NCI-H748 (cell line): ENCODE data around the gene SPON1.

Source experiments
- DNase-seq: peaks from one replicate; lab custom pipeline; 2025; ENCODE audit not compliant: unreplicated experiment; lab: John Stamatoyannopoulos, UW

The SPON1 gene

DNA sequence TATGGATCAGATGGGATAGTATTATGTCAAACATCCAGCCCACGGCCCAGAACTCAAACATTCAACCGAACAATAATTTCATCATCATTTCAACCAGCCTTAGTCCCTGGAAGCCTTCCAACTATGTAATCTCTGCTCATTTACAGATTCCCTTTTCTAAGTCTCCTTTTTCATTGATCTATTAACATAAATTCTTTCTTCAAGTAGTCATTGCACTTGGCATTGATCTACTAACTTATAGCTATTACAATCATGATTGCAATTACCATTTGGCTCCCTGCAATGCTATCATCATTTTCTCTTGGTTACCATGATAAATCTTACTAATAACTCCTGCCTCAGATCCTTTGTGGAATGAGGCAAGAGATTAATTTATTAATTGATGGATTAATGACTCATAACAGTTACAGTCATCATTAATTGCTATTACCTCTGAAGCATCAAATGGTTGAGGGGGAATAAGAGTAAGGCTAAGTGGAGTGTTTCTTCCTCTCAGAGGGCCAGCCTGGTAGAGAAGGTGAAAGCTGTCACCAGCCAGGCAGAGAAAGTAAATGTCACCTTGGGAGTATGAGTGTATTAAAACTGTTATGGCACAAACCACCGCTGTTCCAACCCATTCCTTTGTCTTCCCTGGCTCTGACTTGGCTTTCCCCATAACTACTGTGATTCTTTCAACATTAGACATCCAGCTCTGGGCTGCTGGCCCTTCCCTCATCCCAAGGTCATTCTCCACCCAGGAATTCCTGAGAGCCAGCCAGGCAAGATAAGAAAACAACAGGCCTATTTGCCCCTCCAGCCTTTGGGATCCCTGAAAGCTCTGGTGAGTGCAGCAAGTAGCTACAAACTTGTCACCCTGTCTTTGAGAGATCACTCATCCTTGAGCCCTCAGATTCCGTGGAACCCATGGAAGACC lies 221.8 kb downstream of the SPON1 start:
- DNase-seq = no peak

DNA sequence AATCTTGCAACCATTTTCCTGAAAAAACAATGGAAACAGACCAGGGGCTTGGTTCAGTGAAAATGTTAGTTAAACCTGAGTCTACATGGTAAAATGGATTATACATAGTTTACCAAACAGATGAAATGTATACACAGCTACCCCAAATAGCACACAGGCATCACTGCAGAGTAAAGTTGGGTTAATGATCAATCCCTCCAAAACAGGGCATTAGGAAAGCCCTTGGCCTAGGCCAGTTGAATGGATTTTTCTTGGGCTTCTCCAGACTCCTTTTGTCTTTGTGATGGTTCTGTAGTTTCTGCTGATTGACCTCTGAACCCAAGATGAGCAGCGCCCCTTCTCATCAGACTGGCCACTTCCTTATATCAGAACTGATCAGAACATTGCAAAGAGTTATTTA lies 222.9 kb downstream of the SPON1 start:
- no peak for DNase-seq

DNA sequence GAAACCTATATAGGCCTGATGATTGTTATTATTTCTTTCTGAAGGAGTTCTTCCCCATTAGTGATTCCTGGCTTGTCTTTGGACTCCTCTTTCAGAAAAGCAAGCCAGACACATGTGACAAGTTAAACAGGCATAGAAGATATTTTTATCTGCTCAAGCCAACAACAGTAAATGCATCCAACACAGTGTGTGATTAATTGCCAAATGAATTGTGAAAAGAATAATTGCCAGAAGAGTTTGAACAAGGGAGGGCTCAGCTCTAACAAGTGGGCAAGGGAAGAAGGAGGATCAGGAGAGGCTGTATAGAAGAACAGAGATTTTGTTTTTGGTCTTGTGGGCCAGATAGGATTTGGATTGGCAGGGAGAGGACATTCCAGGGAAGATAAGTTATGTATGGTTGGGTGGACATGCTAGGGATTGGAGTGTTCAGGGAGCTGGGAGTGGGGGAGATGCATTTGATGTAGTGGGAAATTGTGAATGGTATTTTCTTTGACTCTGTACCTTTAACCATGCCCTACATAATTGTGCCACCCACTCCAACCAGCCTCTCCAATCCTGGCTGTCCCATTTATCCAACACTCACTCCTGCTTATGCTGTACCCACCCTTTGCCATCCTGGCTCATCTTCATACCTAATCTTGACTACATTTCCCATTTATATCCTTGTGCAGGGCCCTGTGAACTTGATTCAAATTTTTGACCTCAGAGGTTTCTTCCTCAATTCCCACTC lies 223.7 kb downstream of the SPON1 start:
- no peak for DNase-seq

DNA sequence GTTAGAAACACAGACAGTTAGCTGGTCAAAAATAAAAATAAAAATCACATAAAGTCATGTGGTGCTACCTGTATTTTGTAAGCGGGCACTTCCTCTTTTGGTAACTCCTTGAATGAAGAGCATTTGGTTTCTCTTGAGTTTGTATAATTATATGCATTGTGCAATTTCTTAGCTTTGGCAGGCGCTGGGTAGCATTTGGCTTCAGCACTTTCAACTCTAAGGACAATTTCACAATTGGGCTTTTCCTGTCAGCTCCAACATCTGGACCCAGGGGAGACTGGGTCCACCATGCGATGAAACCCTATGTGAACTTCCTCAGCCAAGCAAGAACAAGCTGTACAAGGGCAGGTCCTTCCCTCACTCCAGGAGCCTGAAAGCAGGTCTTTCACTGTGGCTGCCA lies 227.4 kb downstream of the SPON1 start:
- DNase-seq = no peak

DNA sequence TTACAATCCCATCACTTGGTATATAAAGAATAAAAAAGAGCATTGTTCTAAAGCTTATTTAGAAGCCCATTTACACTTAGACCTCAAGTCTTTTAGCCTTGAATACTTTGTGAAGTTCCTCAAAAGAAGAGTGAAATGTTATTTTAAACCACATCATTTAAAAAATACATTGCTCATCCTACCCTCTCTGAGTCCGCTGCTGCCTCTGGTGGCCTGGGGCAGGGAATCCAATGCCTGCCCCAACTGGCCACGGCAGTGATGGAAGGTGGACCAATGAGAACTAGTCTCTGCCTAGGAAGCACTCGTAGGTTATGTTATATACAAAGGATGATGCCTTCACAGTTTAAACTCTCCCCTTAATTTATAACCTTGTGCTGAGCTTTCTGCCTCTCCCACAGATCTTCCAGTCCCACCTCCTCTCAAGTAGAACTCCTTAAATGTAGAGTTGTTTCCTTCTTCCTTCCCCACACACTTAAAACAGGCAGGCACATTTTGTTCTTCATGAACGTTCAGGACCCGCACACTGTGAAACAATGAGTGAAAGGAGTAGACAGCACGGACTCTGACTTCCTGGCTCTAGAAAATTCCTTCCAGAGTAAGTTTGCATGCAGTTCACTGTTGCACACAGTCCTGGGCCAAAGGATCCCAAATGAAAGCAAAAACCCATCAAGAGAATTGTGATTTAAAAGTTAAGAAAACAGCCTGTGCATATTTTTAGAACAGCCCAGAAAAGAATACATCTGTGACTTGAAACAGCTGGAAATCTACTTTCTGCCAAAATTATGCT lies 228.7 kb downstream of the SPON1 start:
- no peak for DNase-seq

DNA sequence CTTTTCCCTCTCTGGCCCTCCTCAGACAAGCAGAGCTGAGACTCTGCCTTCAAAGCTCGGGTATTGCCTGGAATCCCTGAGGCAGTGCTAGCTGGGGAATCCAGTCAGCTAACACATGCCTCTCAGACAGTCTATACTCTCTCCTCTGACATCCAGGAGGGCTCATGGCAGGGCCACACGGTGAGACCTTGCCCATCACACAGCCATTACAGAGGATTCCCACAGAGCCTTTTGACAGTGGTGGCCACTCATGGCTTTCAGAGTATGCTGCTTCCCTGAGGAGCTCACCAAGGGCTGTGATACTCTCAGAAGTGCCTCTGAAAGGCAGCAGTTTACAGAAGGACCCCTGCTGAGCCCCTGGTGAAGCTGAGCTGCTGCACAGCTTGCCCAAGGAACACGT lies 231.1 kb downstream of the SPON1 start:
- DNase-seq = no peak

DNA sequence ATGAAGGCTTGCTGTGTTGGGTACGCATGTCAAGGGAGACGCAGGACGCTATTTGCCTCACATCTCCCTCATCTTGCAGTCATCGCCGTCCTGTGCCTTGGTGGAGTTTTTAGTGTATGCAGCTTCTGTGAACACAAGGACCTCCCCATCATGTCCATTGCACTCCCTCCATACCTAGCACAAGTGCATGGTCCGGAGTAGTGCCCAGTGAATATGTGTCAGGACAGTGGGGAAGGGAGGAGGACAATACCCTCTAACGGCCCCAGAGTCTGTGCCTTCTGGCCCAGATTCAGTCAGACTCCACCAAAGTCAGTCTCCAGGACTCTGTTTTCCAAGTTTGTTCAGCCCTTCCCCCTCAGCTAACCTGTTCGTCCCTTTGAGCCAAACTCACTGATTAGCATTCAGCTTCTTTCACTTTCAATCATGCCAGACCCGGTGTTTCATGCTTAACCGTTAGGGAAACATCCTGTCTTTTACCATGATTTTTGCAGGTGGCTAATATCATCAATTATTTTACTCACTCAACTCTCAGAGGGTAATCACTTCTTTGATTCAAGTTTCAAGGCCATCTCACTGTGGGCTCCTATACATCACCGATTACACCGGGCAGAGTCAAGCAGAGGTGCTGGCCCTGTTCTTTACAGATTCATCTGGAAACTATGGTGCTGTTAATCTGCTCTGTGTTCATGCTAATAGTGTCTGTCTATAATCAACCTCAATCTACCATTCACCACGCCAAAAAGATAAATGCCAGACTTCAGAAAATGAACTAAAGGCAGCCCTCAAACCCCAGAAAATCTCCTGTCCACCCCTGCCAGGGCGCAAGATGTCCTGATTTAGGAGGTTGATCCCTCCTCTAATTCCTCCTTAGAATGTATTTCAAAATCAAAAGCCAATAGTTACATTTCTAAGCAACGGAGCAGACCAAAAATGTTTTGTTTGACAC lies 240.0 kb downstream of the SPON1 start:
- no peak for DNase-seq

DNA sequence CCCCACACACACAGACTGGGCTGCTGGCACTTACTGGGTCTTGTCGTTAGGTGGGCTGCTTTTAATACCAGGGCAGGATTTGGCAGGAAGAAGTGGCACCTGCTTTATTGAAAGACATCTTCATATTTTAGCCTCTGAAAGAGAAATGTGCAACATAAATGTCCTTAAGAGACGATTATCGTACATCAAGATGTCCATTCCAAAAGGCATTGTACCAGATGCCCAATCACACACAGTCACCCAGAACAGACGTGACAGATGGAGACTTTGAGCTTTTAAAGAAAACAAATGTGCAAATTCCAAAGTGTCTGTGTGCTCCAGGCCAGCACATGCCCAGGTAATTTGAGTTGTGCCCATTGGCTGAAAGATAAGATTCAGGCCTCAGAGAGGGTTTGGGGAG lies 240.8 kb downstream of the SPON1 start:
- no peak for DNase-seq

DNA sequence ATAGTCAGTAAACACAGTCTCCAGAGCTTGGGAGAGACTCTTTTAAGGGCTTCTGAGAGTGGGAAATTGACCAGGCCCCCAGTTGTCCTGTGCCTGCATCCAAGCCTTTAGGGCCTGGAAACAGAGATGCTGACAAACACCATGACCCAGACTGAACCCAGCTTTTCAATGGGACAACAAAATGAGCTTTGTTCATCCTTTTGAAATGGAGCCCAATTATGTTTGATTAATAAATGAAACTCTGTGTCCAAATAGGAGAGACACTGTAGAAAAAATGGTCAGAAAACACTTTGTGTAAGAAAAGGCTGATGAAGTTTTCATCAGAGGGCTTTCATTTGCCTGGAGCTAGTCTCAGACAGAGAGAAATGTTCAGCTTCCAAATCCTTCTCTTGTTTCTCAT lies 250.5 kb downstream of the SPON1 start:
- no peak for DNase-seq

DNA sequence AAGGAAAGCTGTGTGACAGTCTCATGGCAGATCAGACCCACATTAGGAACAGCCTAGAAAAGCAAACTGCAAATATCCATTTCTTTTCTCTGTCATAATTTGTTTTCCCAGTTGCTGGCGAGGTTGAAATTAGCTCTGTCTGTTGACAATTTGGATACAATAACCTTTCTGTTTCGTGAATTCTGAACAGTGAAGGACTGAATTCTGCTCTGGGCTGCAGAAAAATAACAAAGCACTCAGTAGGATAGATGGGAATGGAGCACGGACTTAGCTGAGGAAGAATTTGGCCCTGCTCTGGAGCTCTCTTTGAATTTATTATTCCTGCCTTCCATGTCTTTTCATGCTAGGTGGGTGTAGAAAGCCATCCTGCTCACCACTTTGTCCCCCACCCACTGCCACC lies 256.2 kb downstream of the SPON1 start:
- no peak for DNase-seq

DNA sequence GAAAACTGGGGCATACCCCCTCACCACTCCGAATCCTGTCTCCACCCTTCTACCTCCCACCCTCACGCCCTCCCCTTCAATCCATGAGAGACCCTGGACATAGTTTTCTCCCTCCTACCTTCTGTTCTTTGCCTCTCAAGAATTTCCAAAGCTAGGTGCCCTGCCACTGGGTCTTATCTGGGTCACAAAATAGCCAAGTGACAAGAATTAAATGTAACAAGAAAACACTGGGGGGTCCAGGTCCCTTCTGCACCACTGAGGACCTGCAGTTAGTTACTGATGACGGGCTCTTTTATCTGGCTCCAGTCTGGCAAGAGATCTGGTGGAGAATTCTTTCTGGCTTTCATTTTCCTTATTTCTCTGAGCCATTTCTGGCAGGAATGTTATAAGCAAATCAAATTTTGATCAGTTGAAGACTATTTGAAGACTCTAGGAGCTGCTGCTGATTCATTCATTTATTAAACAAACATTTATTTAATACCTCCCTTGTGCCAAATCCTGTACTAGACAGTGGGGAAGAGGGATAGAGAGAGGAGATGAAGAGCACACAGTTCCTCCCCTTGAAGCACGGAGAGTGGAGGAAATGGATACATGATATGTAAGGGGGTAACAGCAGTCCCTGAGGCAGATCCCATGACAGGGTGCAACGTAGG lies 261.2 kb downstream of the SPON1 start:
- no peak for DNase-seq

DNA sequence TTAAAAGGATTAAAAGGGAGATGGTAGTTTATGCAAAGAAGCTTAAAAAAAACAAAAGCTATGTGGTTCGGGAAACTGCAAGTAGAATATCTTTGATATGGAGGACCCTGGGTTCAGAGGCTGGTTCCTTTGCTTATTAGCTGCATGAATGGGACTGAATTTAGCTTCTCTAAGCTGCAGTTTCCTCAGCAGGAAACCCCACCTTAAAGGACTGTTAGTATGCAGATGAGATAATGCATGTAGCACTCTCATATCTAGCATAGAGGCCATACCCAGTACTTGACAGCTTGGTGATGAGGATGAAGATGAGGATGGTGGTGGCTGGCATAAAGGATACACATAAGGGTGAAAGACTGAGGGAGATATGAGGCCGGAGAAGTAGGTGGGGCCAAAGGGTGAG lies 261.9 kb downstream of the SPON1 start:
- DNase-seq = no peak

DNA sequence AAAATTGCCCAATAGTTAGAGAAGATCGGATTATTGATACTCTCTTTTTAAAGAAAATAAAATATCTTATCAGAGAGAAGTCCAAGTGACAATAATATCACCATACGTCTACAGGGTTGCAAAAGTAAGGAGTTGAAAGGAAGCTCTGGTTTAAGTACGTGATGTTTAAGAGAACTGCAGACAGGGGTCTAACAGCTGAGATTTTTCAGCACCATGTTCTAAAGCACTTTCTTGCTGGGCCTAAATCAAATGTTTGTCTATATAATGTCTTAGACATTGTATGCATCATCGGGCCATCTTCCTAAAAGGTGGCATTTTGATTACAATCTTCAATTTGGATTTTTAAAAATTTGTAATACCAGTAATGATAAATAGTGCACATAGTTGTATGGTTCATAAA lies 263.1 kb downstream of the SPON1 start:
- no peak for DNase-seq

DNA sequence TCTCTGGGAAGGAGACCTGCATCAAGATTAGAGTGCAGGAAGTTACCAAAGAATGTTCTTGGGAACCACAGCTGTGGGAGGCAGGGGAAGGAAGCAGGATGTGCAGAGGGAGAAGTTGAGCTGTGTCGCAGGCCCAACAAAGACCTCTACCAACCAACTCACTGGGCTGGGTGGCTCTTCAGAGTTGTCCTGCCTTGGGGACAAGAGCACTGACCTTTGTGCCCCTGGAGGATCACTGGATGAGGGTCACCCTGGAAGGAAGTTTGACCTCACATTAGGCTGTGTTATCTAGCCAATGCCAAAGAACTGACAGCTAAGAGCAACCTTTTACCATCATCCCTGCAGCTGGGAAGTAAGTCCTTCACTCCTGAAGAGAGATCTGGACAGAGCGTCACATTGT lies 265.8 kb downstream of the SPON1 start:
- DNase-seq = no peak

DNA sequence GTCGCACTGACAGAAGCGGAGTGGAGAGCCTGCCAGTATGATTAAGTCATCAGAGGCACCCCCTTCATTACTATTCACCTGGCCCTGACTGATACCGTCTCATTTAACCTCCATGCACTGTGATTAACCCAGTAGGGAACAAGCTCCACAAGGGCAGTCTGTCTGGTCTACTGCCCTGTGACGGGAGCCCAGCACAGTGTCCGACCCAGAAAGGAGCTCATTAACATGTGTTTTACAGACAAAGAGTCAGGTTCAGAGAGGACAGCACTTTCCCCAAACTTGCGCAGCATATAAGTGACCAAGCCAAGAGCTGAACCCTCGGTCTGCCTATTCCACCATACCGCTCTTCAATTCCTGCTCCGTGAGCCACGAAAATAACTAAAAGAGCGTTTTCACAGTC lies 266.9 kb downstream of the SPON1 start:
- no peak for DNase-seq

DNA sequence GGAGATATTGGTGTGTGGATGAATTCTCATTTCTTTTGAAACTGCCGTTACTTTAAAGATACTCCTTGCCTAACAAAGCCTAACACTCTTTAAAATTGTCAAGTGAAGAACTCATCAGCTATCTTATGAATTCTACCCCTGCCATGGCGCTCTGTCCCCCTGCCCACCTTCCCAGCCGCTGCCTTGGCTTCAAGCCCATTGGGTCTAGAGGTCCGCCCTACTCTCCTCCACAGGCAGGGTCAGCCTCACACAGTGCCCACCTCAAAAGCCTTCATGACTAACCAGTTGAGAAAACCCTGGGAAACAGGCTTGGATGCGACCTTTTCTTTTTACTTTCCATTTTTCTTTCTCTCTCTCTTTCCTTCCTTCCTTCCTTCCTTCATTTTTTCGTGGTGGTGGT lies 267.9 kb downstream of the SPON1 start:
- no peak for DNase-seq

DNA sequence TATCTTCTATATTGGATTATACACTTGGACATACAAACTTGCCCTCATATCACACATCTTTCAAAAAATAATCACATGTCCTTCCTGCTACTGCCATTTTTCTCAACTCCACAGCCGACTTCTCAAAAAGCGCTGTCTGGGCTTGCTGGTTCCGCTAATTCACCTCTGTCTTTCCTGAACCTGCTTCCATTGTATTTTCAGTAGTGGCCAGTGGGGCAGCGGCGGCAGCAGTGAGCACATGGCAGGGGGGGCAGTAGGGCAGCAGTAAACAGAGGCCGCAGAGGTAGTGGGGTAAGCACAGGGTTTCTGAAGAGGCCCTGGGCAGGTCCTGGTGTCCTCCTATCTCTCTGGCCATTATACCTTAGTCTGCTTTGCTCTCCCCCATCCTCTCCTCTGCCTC lies 270.1 kb downstream of the SPON1 start:
- DNase-seq = no peak

DNA sequence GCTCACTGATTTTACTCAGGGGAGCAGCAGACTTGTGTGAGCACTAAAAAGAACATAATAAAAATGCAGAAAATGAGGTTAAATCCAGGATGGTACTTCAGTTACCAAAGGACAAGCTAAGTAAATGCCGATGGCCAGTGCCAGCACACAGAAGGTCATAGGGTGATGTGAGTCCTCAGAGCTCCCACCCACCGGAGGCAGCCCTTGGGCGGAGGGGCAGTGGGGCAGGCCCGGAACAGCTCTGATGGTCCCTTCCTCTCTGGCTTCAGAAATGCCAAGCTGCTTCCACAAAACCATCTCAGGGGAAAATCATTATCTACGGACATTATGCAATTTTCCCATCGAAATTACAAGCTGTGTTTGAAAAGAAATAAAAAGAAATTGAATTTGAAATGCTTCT lies 271.9 kb downstream of the SPON1 start:
- no peak for DNase-seq

DNA sequence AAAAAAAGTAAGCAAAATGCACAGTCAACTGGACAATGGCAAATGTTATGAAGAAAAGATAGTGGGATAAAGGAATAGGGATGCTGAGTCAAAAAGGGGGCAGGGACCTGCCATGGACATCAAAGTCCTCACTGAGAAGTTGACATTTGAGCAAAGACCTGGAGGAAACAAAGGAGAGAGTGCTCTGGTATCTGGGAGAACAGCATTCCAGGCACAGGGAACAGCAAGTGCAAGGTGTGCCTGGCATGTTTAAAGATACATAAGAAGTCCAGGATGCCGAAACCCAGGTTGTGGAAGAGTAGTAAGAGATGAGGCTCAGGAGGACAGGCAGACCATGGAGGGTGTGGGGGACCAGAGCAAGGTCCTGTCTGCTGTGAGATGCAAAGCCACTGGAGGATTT lies 273.2 kb downstream of the SPON1 start:
- DNase-seq = no peak

DNA sequence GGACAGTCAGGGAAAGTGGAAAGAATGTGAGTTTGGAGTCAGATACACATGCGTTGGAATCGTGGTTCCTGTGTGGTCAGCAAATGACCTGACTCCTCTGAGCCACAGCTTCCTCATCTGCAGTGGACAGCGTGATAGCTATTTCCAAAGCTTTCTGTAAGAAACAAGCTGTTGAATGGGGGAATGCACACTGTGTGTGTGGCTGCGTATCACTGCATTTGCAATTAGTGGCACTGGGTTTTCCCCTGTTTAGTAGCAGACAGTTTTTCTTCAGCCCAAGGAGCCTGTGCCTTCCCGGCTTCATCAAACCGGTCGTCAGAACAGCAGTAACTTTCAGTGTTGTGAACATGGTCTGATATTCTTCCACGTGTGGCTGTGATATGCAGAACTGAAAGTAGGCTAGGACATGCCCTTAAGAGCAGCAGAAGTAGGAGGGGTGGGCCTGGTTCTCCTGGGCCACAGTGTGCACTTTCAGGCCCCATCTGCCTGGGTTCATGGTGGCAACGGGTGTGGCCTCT lies 275.0 kb downstream of the SPON1 start:
- DNase-seq = no peak
